HG03558 (cell line): ENCODE data around the gene IQCE.
"Not testable (repeated sequence)": the region's sequence is repeated elsewhere in the genome, so short reads cannot be mapped to it uniquely, and the experiment has no call there.

Experiments used
- ATAC-seq: cut with Tn5 transposase; IDR thresholded peaks from one replicate; pipeline ENCODE4 v1.9.1; 2021; ENCODE audit warnings: moderate number of reproducible peaks; ENCODE audit not compliant: unreplicated experiment; ENCODE audit errors: extremely low read depth

The IQCE gene

GRCh38 chr7:2573761-2574160 lies 15.0 kb downstream of the IQCE start:
- no peak for ATAC-seq

GRCh38 chr7:2575046-2575732 lies 16.4 kb downstream of the IQCE start:
- ATAC-seq = no peak

DNA sequence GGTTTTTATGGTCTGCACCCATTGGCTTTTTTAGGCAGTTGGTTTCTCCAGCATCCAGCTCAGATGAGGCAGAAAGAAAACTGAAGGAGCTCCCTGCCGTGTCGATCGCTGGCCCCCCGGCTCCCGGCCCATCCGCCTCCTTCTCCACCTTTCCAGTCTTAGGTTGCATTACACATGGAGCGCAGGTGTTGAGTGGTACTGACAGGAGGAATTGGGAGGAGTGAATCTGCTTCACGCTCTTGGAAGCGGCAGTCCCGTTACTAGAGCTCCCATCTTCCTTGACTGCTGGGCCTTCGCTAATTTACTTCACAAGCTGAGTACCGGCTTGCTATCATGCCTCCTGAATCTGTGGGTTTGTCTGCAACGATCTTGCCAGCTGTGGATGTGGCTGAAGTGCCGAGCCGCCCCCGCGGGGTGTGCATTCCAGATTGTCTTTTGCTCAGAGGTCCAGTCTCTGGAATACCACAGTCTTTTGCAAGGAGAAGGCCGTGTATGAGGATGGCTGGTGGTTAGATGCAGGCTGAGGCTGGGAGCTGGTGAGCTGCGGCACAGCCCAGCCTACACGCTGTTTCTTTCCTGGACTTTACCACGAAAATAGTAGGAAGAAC lies 17.1 kb downstream of the IQCE start:
- no peak for ATAC-seq

DNA sequence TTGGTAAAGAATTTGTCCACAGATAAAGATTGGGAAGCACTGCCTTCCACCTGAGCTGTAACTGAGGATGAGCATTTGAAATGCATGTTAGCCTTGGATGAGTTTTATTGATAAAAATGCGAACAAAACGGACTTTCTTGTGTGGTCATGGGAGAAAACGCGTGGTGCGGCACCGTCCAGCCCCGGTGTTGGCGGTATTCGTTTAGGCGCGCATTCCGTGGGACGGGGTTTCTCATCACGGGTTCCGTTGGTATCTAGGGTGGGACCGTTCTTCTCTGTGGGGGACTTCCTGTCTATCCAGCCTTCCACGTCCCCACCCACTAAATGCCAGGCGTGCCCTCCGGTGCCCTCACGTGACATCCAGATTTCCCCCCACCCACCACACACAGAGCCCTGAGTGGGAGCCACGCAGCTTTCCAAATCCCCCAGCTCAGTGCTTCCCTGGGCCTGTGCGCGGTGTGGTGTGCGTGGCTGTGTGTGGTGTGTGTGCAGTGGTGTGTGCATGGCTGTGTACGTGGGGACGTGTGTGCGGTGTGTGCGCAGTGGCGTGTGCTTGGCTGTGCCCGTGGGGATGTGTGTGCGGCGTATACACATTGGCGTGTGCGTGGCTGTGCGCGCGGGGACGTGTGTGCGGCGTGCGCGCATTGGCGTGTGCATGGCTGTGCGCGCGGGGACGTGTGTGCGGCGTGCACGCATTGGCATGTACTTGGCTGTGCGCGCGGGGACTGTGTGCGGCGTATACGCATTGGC lies 18.1 kb downstream of the IQCE start:
- ATAC-seq = no peak

- ATAC-seq = no peak
Observed at GRCh38 chr7:2577914-2578680, 19.3 kb downstream of the IQCE start.

DNA sequence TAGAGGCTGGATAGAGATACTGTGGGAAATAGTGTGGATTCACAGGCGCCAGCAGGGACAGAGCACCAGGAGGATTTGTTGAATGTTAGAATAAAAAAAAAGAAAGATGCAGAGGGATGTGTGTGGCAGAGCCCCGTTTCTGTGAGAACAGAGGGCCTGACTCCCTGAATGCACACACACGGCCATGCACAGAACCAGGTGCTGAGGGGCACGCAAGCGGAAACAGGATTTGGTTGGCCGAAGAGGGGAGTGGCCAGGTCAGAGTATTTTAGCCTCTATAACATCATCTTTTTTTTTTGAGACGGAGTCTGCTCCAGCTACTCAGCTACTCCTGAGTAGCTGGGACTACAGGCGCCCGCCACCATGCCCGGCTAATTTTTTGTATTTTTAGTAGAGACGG lies 21.9 kb downstream of the IQCE start:
- no peak for ATAC-seq

- ATAC-seq = no peak
Observed at GRCh38 chr7:2582006-2582735, 23.4 kb downstream of the IQCE start.

GRCh38 chr7:2583798-2584580 lies 25.2 kb downstream of the IQCE start:
- ATAC-seq = no peak

DNA sequence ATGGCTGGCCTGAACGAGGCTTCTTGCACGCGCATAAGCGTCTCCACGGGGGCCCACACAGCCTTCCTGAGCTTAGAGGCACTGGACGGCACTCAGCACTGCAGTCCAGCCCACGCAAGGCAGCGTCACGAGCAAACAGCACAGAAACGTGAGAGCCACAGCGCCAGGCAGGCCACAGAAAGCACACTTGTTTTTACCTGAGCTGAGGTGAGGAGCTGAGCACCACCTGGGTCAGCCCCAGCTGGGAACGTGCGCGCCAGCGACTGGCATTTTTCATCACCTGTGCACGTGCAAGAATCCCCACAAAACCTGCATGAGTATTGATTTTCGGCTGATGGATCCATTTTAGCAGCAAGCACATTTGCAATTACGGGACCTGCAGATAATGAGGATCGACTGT lies 26.7 kb downstream of the IQCE start:
- ATAC-seq = no peak

DNA sequence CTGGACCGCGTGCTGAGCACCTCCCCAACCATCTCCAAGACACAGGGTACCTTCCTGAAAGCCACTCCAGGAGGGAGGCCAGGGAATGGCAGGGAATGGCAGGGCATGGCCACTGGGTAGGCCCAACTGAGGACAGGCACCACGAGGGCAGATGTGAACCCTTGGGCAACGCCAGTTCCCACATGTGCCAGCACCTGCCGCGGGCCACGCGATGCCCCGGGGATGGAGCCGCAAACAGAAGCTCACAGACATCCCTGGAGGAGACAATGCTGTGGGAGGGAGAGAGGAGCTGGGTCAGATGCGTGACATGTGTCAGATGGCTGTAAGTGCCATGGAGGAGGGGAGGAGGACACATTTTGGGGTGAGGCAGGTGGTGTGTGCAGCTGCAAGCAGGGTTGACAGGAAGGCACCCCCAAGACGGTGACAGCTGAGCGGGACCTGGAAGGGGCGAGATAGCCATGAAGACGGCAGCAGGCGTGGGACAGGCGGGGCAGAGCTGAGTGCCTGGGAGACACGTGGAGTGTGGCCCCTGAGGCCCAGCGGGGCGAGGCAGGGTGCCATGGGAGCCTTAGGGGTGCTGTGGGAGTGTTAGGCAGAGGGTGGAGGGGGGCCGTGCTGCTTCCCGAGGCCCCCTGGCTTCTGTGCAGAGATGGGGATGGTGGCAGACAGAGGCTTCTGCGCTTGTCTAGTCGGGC lies 27.7 kb downstream of the IQCE start:
- no peak for ATAC-seq

- ATAC-seq = no peak
Observed at GRCh38 chr7:2587134-2587533, 28.4 kb downstream of the IQCE start.

DNA sequence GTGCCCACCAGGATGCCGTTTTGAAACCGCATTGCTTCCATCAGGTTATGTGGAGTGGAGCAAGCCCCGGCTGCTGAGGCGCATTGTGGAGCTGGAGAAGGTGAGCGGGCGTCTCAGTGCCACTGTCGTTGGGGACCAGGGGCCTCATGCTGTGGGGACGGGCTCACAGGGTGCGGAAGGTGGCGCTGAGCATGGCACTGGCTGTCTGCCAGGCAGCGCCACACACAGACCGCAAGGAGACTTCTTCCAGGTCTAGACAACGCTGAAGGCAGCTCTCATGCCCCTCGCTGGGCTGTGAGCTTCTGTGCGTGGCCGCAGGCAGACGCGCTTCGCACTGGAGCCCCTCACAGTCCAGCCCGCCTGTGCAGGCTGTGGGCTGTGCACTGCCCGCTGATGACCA lies 29.0 kb downstream of the IQCE start:
- no peak for ATAC-seq

GRCh38 chr7:2589341-2589740 lies 30.6 kb downstream of the IQCE start:
- ATAC-seq = no peak

- not testable (repeated sequence) for ATAC-seq
Observed at GRCh38 chr7:2589941-2590340, 31.2 kb downstream of the IQCE start.

GRCh38 chr7:2592375-2592865 lies 33.6 kb downstream of the IQCE start:
- ATAC-seq = no peak

DNA sequence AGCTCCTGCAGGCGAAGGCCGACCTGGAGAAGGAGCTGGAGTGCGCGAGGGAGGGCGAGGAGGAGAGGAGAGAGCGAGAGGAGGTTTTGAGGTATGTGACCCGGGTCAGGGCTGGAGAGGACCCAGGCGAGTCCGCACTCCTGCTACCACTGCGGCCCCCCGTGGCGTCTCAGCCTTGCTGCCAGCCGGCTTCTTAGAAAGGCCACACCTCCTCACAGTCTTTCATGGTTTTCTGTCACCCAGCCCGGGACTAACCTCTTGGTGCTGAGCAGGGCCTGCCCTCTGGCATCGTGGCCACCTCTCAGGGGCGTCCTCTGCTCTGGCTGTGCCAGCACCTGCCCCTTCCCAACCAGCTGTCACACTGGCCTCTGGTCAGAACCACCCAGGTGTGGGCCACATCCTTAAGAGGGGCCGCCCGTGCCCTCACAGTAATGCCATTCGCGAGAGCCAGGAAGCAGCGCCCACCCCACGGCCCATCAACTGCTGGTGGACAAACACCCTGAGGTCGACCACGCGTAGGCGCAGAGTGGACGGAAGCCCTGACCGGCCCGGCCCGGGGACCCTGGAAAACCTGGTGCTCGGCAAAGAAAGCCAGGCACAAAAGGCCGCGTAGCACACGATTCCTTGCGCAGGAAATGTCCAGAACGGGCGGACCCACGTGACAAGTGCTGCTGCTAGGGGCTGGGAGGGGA lies 34.4 kb downstream of the IQCE start:
- ATAC-seq = no peak

DNA sequence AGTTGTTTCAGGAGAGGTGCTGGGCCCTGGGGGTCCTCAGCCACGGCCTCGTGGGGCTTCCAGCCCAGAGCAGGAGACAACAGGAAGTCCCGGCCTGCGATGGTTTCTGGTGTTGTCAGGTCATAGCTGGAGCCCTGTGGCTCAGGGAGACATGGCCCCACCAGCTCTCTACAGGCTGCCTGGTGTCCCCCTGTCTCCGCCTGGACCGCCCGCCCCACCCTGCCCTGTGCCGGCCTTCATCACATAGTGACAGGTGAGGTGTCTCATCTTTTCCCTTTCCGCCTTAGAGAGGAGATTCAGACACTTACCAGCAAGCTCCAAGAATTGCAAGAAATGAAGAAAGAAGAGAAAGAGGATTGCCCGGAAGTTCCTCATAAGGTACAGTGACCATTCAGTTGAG lies 35.8 kb downstream of the IQCE start:
- ATAC-seq = no peak

GRCh38 chr7:2595258-2595860 lies 36.6 kb downstream of the IQCE start:
- no peak for ATAC-seq
